HepG2 (cell line): ENCODE measurements around the gene ZMYM3. TPM values are rescaled to one million over a fixed set of nuclear protein-coding genes. Genes with fewer than 3 reads are reported as not detected.

ENCODE experiments used
- BCL3 ChIP-seq: sonication (generic); formaldehyde crosslinking; IDR thresholded peaks from 2 replicates; pipeline ENCODE4 v1.5.1; 2020; ENCODE audit warnings: mild to moderate bottlenecking, missing genetic modification reagents, moderate library complexity
- CBX2 ChIP-seq, 2 experiments: fragments of 200-600 bp in 1 of 2; sonication (generic); formaldehyde crosslinking in 1 of 2; IDR thresholded peaks; 2 replicates each; pipeline versions ENCODE4 v1.7.0 to v1.8.1; 2018 to 2022; ENCODE audit warnings: low read depth in 2 of 2, low read length in 1 of 2, mild to moderate bottlenecking in 1 of 2, missing genetic modification reagents in 1 of 2
- ZBTB26 ChIP-seq: IDR thresholded peaks from 2 replicates; pipeline ENCODE4 v1.6.1; 2016; ENCODE audit warnings: missing compliant biosample characterization, missing genetic modification reagents, borderline replicate concordance
- ZBTB49 ChIP-seq: sonication (generic); formaldehyde crosslinking; IDR thresholded peaks from 2 replicates; pipeline ENCODE4 v1.4.0; 2020; ENCODE audit warnings: missing genetic modification reagents, borderline replicate concordance
- ZNF543 ChIP-seq: sonication (generic); formaldehyde crosslinking; IDR thresholded peaks from 2 replicates; pipeline ENCODE4 v1.4.0; 2020; ENCODE audit warnings: mild to moderate bottlenecking, missing genetic modification reagents
- ZNF570 ChIP-seq: sonication (generic); formaldehyde crosslinking; IDR thresholded peaks from 2 replicates; pipeline ENCODE4 v1.4.0; 2020; ENCODE audit warnings: mild to moderate bottlenecking, missing genetic modification reagents, borderline replicate concordance
- ZNF703 ChIP-seq: sonication (generic); formaldehyde crosslinking; IDR thresholded peaks from 2 replicates; pipeline ENCODE4 v1.5.1; 2020; ENCODE audit warnings: missing genetic modification reagents, mild to moderate bottlenecking, moderate library complexity, borderline replicate concordance
- polyA plus RNA-seq, 8 experiments: library from polyadenylated mRNA; depleted of rRNA in 3 of 8; stranded (reverse) in 7 of 8; unstranded in 1 of 8; fragments of >200 nt; fragmentation: Illumina TruSeq in 4 of 8; extraction: Trizol in 4 of 8; gene quantifications; 2 replicates each; pipeline versions ENCODE4 v1.2.1 to v1.2.3, GENCODE V29; 2011 to 2016; ENCODE audit warnings: low read depth in 4 of 8, missing spikeins in 1 of 8, mixed read lengths in 1 of 8; ENCODE audit not compliant: insufficient read depth in 1 of 8
- total RNA-seq, 5 experiments: library from RNA; depleted of rRNA; stranded (reverse); fragments of >200 nt; fragmentation: Illumina TruSeq; extraction: Trizol; gene quantifications; 2 replicates each; pipeline ENCODE4 v1.2.3, GENCODE V29; 2016; ENCODE audit warnings: low read depth in 1 of 5
- TF ChIP-seq, protein P1 (sequence below): sonication (generic); formaldehyde crosslinking; IDR thresholded peaks from 2 replicates; pipeline ENCODE4 v1.5.0; 2020; ENCODE audit warnings: mild to moderate bottlenecking, missing genetic modification reagents, borderline replicate concordance
- TF ChIP-seq, protein P2 (sequence below): sonication (generic); formaldehyde crosslinking; IDR thresholded peaks from 2 replicates; pipeline ENCODE4 v1.8.0; 2022; ENCODE audit warnings: mild to moderate bottlenecking, missing genetic modification reagents, borderline replicate concordance

ZMYM3 gene
- total and polyA plus RNA-seq, 2 of the 13 experiments (the other 11 are each of a cell fraction or from before 2014, with no cell fraction given), result 26.4 to 35.4 TPM

DNA sequence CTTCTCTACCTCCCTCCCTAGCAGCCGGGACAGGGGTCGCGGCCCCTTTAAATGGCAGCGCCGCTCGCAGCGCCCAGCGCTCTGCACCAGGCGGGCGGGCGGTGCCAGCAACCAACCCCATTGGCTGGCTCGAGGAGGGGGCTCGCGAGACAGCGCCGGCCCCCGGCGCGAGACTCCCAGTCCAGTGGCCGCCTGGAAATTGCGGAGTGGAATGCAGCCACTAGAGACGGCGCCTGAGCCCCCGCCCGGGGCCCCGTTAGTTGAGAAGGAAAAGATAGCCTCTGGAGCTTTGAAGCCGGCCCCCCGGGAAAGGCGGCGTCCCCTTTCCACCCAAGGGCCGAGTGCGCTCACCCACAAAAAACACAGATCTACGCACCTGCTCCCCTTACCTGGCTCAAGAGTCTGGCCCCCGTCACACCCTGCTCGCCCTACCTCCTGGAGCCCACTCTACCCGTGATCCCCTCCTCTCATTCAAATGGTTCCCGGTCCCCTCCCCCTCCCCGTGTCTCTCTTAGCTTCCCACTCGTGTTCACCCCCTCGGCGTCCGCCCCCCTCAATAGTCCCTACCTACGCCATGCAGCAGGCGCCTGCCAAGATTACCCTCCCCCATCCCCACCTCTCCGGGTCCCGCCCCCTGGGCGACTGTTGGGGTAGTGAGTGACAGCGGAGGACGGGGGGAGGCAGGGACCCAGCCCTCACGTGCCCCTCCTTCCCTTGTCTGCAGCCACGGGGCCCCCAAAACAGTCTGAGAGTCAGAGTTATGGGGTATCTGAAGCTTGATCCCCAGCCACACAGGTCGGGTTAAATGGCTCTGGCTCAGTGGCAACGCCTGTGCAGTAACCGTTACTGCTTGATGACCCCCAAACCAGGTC lies at the start of gene ZMYM3 (continued):
- TF ChIP-seq, protein P1, sequence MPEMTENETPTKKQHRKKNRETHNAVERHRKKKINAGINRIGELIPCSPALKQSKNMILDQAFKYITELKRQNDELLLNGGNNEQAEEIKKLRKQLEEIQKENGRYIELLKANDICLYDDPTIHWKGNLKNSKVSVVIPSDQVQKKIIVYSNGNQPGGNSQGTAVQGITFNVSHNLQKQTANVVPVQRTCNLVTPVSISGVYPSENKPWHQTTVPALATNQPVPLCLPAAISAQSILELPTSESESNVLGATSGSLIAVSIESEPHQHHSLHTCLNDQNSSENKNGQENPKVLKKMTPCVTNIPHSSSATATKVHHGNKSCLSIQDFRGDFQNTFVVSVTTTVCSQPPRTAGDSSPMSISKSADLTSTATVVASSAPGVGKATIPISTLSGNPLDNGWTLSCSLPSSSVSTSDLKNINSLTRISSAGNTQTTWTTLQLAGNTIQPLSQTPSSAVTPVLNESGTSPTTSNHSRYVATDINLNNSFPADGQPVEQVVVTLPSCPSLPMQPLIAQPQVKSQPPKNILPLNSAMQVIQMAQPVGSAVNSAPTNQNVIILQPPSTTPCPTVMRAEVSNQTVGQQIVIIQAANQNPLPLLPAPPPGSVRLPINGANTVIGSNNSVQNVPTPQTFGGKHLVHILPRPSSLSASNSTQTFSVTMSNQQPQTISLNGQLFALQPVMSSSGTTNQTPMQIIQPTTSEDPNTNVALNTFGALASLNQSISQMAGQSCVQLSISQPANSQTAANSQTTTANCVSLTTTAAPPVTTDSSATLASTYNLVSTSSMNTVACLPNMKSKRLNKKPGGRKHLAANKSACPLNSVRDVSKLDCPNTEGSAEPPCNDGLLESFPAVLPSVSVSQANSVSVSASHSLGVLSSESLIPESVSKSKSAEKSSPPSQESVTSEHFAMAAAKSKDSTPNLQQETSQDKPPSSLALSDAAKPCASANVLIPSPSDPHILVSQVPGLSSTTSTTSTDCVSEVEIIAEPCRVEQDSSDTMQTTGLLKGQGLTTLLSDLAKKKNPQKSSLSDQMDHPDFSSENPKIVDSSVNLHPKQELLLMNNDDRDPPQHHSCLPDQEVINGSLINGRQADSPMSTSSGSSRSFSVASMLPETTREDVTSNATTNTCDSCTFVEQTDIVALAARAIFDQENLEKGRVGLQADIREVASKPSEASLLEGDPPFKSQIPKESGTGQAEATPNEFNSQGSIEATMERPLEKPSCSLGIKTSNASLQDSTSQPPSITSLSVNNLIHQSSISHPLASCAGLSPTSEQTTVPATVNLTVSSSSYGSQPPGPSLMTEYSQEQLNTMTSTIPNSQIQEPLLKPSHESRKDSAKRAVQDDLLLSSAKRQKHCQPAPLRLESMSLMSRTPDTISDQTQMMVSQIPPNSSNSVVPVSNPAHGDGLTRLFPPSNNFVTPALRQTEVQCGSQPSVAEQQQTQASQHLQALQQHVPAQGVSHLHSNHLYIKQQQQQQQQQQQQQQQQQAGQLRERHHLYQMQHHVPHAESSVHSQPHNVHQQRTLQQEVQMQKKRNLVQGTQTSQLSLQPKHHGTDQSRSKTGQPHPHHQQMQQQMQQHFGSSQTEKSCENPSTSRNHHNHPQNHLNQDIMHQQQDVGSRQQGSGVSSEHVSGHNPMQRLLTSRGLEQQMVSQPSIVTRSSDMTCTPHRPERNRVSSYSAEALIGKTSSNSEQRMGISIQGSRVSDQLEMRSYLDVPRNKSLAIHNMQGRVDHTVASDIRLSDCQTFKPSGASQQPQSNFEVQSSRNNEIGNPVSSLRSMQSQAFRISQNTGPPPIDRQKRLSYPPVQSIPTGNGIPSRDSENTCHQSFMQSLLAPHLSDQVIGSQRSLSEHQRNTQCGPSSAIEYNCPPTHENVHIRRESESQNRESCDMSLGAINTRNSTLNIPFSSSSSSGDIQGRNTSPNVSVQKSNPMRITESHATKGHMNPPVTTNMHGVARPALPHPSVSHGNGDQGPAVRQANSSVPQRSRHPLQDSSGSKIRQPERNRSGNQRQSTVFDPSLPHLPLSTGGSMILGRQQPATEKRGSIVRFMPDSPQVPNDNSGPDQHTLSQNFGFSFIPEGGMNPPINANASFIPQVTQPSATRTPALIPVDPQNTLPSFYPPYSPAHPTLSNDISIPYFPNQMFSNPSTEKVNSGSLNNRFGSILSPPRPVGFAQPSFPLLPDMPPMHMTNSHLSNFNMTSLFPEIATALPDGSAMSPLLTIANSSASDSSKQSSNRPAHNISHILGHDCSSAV (CRISPR knock-in tag), result no peak
- TF ChIP-seq, protein P2, sequence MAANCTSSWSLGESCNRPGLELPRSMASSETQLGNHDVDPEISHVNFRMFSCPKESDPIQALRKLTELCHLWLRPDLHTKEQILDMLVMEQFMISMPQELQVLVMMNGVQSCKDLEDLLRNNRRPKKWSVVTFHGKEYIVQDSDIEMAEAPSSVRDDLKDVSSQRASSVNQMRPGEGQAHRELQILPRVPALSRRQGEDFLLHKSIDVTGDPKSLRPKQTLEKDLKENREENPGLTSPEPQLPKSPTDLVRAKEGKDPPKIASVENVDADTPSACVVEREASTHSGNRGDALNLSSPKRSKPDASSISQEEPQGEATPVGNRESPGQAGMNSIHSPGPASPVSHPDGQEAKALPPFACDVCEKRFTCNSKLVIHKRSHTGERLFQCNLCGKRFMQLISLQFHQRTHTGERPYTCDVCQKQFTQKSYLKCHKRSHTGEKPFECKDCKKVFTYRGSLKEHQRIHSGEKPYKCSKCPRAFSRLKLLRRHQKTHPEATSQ (CRISPR knock-in tag), result no peak
- TF ChIP-seq ZNF703 (CRISPR knock-in tag) (no peak), ZBTB49 (no peak), ZBTB26 (CRISPR knock-in tag) (no peak), CBX2 (IDR thresholded peaks at IDR 0.05; ENCODE audit: low read depth, low read length) (no peak), CBX2 (CRISPR knock-in tag; IDR thresholded peaks at IDR 0.05; ENCODE audit: low read depth) (no peak), ZNF543 (CRISPR knock-in tag) (no peak), BCL3 (CRISPR knock-in tag) (no peak; the same call in 1 of the 2 replicates), ZNF570 (no peak)
